Left ventricle myocardium inferior (tissue), 1 donor: ENCODE measurements around the gene DKKL1. TPM values are rescaled to one million over a fixed set of nuclear protein-coding genes. Genes with fewer than 3 reads are reported as not detected.

ENCODE experiments used
- DNase-seq: peaks from one replicate; pipeline ENCODE4 v3.0.0-alpha.2; 2020
- H3K27ac ChIP-seq: fragments of 200-600 bp; replicated peaks from 2 replicates; pipeline ENCODE4 v1.8.0; 2021
- H3K27me3 ChIP-seq: fragments of 200-600 bp; 2 replicates; pipeline ENCODE4 v1.8.0; 2021; ENCODE audit warnings: low read depth
- H3K36me3 ChIP-seq: fragments of 200-600 bp; 2 replicates; pipeline ENCODE4 v1.8.0; 2021
- H3K4me1 ChIP-seq: fragments of 200-600 bp; 2 replicates; pipeline ENCODE4 v1.8.0; 2021
- H3K4me3 ChIP-seq: fragments of 200-600 bp; 2 replicates; pipeline ENCODE4 v1.8.0; 2021; ENCODE audit warnings: mild to moderate bottlenecking, moderate library complexity
- H3K9me3 ChIP-seq: fragments of 200-600 bp; replicated peaks from 2 replicates; pipeline ENCODE4 v1.8.0; 2021
- intact Hi-C: fragments of 100-400 bp; cut with micrococcal nuclease; formaldehyde crosslinking; loops from one replicate; pipeline ENCODE4 v1.11.0; 2022
- total RNA-seq: library from RNA; stranded (reverse); fragmentation: NEBNext Ultra II Directional; extraction: Animal tissue kit (Norgen Biotek cat#: 25700); gene quantifications from one replicate; pipeline ENCODE4 v1.2.1, GENCODE V29; 2021
- TF ChIP-seq, protein P1 (sequence below): fragments of 200-600 bp; IDR thresholded peaks from 2 replicates; pipeline ENCODE4 v1.8.0; 2021; ENCODE audit warnings: antibody characterized with exemption, mild to moderate bottlenecking, borderline replicate concordance
- donor health status: DM: no; HTN: yes; CAD: no; lungs with severe emphysema.

Gene DKKL1
- total RNA-seq, 1 donor from 2014 or later, result not detected

DNA sequence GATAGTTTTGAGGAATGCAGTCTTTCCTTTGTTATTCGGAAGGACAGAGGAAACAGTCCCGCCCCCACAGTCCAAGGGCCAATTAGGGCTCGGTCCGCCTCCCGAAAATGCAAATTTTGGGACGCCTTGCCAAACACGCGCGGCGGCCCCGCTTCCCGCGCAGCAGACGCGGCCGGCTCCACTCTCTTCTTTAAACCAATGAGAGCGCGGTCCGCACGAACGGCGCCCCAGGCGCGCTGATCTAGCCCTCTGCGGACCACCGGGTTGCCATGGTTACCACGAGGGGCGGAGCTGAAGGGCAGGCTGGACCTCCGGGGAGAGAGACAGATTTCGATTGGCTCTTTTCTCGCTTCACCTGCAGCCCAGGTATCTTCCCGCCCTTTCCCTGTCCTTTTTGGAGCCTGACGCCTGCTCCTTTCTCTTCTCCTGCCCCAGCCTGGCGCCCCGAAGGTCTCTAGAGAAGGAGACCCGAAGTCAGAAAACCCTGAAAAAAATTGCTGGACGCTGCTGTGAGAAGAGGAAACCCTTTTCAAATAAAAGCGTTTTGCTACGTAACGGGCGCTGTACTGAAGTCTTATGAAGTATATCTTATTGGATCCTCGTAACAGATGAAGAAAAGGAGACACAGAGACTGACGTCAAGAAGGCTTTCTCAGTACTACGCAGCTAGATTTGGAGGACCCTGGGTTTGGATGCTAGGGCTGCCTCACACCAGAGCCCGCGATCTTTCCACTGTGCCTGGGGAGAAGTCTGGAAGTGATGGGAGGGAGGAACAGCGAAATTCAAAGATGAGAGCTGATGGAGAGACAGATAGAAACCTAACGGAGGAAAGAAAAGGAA lies 57.6 kb downstream of the DKKL1 start:
- DNase-seq, result peak; percentile 71
- TF ChIP-seq, protein P1, sequence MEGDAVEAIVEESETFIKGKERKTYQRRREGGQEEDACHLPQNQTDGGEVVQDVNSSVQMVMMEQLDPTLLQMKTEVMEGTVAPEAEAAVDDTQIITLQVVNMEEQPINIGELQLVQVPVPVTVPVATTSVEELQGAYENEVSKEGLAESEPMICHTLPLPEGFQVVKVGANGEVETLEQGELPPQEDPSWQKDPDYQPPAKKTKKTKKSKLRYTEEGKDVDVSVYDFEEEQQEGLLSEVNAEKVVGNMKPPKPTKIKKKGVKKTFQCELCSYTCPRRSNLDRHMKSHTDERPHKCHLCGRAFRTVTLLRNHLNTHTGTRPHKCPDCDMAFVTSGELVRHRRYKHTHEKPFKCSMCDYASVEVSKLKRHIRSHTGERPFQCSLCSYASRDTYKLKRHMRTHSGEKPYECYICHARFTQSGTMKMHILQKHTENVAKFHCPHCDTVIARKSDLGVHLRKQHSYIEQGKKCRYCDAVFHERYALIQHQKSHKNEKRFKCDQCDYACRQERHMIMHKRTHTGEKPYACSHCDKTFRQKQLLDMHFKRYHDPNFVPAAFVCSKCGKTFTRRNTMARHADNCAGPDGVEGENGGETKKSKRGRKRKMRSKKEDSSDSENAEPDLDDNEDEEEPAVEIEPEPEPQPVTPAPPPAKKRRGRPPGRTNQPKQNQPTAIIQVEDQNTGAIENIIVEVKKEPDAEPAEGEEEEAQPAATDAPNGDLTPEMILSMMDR, result no peak
- Histone ChIP-seq H3K9me3 (no peaks in the 10 kb centered on the region), H3K27ac (no peak overlapping the region), H3K36me3 (no peaks in the 10 kb centered on the region), H3K27me3 (peaks cover 100% of the 10 kb centered on the region), H3K4me3 (peak overlapping the region; percentile 56), H3K4me1 (peaks cover 39% of the 10 kb centered on the region)
- intact Hi-C loops, result no loop called here

DNA sequence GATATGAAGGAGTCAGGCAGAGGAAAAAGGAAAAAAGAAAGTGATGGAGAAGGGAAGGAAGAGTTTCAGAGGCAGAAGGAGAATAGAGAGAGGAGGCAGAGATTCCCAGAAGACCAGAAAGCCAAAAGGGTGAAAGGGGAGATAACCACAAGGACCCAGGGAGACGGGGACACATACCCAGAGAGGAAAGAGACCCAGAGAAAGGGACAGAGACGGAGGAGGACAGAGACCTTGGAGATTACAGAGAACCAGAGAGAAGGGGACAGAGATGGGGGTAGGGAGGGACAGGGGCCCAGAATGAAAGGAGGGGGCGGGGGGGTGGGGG lies 58.2 kb downstream of the DKKL1 start:
- H3K4me3 ChIP-seq, result peak overlapping the region; percentile 56
- intact Hi-C loops, result no loop called here
- peaks cover 41% of the 10 kb centered on the region for H3K4me1 ChIP-seq
- peaks cover 100% of the 10 kb centered on the region for H3K27me3 ChIP-seq
- TF ChIP-seq, protein P1, result no peak
- no peaks in the 10 kb centered on the region for H3K9me3 ChIP-seq
- DNase-seq, result no peak
- no peaks in the 10 kb centered on the region for H3K36me3 ChIP-seq
- H3K27ac ChIP-seq, result no peak overlapping the region

- intact Hi-C loops, result no loop called here
- H3K27me3 ChIP-seq, result peaks cover 100% of the 10 kb centered on the region
- no peak overlapping the region for H3K27ac ChIP-seq
- peak; percentile 38 for DNase-seq
- H3K9me3 ChIP-seq, result no peaks in the 10 kb centered on the region
- peaks cover 41% of the 10 kb centered on the region for H3K4me1 ChIP-seq
- H3K36me3 ChIP-seq, result no peaks in the 10 kb centered on the region
- H3K4me3 ChIP-seq, result peak overlapping the region; percentile 56
- TF ChIP-seq, protein P1, result peak; percentile 63
Measured at GRCh38 chr19:49422407-49423070, 58.9 kb downstream of the DKKL1 start.

GRCh38 chr19:49423071-49423984 lies 59.7 kb downstream of the DKKL1 start, which contains the start of gene PTH2:
PTH2 (minus strand) TSS chr19:49423441; CDS start chr19:49423339, 102 bp downstream.
- no peak for DNase-seq
- Histone ChIP-seq H3K9me3 (no peaks in the 10 kb centered on the region), H3K4me3 (peak within 1 kb of the TSS; percentile 56), H3K27me3 (peaks cover 100% of the 10 kb centered on the region), H3K27ac (no peak within 1 kb of the TSS), H3K4me1 (peaks cover 48% of the 10 kb centered on the region), H3K36me3 (no peaks in the 10 kb centered on the region)
- intact Hi-C loops, result no loop called here
- TF ChIP-seq, protein P1, result no peak

DNA sequence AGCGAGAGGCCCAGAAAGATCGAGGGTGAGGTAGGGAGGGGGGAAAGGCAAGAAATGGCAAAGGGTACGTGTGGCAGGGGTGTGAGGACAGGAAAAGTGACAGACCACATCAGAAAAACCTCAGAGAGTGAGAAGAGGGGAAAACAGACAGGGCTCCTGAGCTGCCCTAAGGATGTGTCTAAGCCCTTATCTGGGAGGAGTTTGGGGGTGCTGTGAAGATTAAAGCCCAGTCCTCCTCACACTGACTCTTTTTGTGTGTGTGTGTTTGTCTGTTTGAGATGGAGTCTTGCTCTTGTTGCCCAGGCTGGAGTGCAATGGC lies 60.3 kb downstream of the DKKL1 start:
- TF ChIP-seq, protein P1, result no peak
- H3K4me1 ChIP-seq, result peaks cover 53% of the 10 kb centered on the region
- H3K36me3 ChIP-seq, result no peaks in the 10 kb centered on the region
- intact Hi-C loops, result no loop called here
- H3K4me3 ChIP-seq, result no peak overlapping the region
- no peak for DNase-seq
- H3K27me3 ChIP-seq, result peaks cover 100% of the 10 kb centered on the region
- no peak overlapping the region for H3K27ac ChIP-seq
- no peaks in the 10 kb centered on the region for H3K9me3 ChIP-seq
